ENCODE data around the gene EBI3.
"Not testable (repeated sequence)": the region's sequence is repeated elsewhere in the genome, so short reads cannot be mapped to it uniquely, and the experiment has no call there.

EBI3 gene

DNA sequence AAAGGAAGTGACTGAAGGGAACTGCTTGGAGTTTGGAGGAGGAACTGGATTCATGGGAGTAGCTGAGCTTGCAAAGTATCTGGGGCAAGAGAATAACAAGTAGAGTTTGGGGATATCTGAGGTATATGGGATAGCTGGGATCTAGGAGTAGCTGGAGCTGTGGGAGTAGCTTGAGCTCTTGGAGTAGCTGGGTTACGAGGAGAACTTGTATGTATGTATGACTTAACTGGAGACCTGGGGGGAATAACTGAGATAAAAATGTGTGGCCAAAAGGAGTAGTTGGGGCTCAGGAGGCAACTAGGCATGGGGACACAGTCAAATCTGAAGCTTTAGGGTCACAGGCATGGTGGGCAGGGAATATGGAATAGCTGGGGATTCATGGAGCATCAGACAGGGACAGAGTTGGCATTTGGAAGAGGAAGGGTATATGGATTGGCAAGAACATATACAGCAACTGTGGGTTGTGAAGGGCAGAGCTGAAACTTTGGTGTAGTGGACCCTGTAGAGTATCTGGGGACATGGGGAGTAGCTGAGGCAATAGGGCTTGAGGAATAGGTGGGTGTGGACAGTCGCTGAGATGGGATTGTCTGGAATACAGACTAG is 28.3 kb upstream of the EBI3 start:
- no peak for DNase-seq

DNA sequence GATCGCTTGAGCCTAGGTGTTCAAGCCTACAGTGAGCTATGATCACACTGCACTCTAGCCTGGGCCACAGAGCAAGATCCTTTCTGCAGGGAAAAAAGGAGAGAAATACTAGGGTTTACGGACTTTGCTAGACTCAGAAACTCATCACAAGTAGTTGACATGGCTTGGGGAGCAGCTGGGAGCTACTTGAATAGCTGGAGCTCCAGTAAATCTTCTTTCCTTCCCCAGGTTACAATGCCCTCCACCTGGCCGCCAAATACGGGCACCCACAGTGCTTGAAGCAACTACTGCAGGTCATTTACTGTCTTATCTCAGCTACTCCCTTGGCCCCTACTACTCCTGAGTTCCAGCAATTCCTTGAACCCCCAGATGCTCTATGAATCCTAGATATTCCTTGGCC is 27.5 kb upstream of the EBI3 start:
- DNase-seq, result no peak

DNA sequence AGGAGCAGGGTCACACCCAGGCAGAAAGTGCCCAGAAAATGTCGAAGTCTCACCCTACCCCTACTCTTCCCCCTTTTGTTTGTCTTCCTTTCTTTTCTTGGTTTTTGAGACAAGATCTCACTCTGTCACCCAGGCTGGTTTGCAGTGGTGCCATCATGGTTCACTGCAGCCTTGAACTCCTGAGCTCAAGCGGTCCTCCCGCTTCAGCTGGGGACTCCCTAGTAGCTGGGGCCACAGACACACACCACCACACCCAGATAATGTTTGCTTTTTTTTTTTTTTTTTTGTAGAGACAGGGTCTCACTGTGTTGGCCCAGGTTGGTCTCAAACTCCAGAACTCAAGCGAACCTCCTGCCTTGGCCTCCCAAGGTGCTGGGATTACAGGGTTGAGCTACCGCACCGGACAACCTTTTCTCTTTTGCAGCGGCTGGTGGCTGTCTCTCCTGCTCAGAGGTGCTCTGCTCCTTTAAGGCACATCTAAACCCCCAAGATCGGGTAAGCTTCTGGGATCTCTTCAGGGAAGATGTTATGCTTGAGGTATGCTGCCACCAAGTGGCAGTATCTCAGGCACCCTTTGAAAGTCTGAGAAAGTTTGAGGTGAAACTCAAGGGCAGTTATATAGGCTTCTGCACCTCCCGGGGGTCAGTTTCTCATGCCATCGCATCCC is 22.4 kb upstream of the EBI3 start:
- peak; percentile 41 for DNase-seq

DNA sequence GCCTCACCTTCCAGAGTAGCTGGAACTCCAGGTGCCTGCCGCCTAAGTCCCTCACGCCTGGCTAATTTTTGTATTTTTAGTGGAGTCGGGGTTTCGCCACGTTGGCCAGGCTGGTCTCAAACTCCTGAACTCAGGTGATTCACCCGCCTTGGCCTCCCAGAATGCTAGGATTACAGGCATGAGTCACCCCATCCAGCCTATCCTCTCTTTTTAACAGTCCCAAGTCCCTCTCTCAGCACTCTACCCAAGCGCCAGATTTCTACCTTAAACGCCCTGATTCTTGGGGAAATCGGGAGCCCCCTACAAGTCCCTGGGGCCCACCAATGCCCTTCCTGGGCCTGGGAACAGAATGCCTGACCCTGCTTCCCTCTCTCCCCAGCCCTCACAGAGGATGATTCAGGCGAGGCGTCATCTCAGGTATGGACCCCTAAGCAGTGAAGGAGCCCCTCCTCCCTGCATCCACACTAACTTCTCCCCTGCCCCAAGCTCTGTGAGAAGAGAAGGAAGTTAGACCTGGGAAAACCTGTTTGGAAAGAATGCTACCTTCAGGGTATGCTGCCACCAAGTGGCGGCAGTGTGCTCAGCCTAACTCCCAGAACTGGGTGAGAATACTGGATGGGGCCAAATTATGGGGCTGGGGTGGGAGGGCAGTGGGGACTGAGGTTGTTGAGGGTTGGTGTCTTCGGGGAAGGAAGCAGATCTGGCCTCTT is 20.8 kb upstream of the EBI3 start:
- peak; percentile 30 for DNase-seq

DNA sequence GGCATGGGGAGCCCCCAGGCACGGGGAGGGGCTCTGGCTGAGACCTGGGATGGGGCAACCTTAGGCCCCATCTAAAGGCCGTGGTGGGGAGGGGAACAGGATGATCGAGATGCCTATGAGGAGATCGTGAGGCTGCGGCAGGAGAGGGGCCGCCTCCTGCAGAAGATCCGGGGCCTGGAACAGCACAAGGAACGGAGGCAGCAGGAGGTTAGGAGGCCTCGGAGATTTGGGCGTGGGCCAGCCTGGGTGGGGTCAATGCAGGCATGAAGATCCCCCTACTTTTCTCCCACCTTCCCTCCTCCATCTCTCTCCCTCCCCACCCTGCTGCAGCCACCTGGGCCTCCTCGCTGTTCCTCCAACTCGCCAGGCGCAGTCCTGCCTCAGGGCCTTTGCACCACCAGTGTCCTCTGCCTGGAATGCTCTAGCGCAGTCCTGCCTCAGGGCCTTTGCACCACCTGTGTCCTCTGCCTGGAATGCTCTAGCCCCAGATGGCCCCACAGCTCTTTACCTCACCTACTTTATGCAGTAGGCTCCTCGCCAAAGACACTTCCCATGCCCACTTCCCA is 19.1 kb upstream of the EBI3 start:
- DNase-seq, result no peak

DNA sequence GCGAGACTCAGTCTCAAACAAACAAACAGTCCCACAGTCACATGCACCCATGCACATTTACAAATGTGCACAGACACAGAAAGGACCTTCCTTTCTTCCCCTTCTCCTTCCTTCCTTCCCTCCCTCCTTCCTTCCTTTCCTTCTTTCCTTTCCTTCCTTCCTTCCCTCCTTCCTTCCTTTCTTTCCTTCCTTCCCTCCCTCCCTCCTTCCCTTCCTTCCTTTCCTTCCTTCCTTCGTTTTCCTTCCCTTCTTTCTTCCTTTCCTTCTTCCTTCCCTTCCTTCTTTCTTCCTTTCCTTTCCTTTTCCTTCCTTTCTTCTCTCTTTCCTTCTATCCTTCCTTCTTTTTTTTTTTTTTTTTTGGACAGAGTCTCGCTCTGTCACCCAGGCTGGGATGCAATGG is 16.2 kb upstream of the EBI3 start:
- no peak for DNase-seq

DNA sequence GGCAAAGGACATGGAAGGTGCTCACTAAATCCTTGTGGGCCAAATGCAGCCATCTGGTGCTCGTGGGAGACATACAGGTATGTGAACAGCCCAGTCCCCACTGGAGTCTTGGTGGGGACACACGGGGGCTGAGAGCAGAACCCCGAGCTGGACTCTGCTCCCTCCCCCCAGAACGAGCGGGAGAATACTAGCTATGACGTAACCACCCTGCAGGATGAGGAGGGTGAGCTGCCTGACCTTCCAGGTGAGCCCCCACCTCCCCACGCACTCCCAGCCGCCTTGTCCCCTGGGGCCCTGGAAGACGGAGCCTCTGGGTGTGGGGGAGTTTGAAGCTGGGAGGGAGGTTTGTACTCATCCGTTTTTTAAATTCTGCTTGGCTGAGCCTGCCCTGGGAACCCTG is 13.5 kb upstream of the EBI3 start:
- no peak for DNase-seq

DNA sequence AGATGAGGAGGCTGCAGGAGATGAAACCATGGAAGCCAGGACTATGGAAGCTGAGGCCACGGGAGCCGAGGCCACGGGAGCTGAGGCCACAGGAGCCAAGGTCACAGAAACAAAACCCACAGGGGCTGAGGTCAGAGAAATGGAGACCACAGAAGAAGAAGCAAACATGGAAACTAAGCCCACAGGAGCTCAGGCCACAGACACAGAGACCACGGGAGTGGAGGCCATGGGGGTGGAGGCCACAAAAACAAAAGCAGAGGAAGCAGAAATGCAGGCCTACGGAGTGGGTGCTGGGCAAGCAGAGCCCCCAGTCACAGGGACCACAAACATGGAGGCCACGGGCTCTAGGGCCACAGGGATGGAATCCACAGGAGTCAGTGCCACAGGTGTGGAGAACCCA is 12.5 kb upstream of the EBI3 start:
- DNase-seq, result no peak

DNA sequence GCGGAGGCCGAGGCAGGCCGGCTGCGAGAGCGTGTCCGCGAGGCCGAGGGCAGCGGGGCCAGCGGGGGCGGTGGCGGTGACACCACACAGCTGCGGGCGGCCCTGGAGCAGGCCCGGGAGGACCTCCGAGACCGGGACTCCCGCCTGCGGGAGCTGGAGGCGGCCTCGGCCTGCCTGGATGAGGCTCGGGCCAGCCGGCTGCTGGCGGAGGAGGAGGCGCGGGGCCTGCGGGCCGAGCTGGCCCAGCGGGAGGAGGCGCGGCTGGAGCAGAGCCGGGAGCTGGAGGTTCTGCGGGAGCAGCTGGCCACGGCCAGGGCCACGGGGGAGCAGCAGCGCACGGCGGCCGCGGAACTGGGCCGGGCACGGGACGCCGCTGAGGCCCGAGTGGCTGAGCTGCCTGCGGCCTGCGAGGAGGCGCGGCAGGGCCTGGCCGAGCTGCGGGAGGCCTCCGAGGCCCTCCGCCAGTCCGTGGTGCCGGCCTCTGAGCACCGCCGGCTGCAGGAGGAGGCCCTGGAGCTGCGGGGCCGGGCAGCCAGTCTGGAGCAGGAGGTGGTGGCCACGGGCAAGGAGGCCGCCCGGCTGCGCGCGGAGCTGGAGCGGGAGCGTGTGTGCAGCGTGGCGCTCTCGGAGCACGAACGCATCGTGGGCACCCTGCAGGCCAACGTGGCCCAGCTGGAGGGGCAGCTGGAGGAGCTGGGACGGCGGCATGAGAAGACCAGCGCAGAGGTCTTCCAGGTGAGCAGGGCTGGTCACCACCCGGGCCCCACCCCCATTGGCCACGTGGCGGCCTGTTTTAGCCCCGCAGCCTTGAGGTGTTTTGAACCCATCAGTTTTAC is 11.7 kb upstream of the EBI3 start:
- no peak for DNase-seq

DNA sequence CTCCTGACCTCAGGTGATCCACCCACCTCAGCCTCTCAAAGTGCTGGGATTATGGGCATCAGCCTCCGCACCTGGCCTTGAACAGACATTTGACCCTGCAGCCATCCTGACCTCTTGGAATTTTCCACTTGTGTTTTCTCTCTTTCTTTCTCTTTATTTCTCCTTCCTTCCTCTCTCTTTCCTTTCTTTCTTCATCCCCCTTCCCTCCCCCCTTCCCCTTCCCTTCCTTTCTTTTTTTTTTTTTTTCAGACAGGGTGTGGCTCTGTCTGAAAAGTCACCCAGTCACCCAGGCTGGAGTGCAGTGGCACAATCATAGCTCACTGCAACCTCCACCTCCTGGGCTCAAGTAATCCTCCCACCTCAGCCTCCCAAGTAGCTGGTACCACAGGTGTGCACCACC is 10.8 kb upstream of the EBI3 start:
- not testable (repeated sequence) for DNase-seq

DNA sequence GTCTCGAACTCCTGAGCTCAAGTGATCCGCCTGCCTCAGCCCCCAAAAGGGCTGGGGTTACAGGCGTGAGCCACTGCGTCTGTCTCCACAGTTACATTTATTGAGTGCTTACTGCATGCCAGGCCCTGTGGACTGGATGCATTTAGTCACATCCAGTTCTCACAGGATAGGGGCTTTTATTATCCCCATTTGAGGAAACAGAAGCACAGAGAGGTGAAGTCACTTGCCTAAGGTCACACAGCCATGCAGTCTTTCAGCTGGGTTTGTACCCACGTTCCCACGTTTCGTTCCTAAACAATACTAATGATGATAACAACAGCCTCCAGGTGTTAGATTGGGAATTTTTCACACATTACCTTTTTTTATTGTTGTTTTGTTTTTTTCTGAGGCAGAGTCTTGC is 9.1 kb upstream of the EBI3 start:
- no peak for DNase-seq

DNA sequence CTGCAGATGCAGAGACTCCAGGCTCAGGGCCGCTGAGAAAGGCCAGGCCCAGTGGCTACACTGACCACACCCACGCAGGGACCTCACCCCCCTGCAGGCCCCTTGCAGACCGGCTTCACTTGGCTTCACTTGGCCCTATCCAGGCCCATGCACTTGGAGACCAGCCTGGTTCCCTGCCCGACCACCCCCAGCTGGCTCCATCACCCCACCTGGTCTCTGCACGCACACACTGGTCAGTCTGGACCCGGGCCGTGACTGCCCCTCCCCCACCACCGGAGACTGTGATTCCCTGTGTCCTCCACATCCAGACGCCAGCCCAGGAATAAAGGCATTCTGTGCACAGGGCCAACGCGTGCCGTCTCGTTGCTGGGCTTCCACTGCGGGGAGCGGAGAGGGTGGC is 4.9 kb upstream of the EBI3 start:
- DNase-seq, result no peak

DNA sequence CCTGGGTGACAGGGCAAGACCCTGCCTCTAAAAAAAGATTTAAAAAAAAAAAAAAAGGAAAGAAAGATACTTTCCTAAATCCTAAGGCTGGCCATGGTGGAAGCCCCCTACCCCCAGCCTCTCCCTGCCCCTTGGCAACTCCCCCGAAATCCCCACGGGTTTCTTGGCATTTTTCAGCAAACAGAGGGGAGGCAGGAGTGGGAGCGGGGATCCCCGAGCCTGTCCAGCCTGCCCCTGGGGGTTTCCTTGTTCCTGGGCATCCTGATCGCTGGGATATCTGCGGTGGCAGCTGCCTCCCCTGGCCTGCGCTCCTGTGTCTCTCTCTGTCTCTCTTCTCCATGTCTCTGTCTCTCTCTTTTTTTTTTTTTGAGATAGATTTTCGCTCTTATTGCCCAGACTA is 3.4 kb upstream of the EBI3 start:
- DNase-seq, result no peak

DNA sequence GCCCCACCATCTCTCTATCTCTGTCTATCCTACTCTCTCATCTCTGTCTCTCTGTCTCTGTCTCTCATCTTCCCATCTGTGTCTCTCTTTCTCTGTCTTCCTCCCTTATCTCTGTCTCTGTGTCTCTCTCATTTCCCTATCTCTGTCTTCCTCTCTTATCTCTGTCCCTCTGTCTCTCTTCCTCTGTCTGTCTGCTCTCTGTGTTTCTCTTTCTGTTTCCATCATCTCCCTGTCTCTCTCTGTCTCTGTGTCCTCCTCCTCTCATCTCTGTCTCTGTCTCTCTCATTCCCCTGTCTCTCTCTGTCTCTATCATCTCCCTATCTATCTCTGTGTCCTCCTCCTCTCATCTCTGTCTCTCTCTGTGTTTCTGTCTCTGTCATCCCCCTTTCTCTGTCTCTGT is 1.6 kb upstream of the EBI3 start:
- DNase-seq, result no peak

DNA sequence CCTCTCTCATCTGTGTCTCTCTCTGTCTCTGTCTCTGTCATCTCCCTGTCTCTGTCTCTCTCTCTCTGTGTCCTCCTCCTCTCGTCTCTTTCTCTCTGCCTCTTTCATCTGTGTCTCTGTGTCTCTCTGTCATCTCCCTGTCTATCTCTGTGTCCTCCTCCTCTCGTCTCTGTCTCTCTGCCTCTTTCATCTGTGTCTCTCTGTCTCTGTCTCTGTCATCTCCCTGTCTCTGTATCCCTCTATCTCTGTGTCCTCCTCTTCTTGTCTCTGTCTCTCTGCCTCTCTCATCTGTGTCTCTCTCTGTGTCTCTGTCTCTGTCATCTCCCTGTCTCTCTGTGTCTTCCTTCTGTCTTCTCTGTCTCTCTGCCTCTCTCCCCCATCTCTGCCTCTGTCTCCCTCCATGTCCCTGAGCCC is 551 bp upstream of the EBI3 start:
- no peak for DNase-seq

DNA sequence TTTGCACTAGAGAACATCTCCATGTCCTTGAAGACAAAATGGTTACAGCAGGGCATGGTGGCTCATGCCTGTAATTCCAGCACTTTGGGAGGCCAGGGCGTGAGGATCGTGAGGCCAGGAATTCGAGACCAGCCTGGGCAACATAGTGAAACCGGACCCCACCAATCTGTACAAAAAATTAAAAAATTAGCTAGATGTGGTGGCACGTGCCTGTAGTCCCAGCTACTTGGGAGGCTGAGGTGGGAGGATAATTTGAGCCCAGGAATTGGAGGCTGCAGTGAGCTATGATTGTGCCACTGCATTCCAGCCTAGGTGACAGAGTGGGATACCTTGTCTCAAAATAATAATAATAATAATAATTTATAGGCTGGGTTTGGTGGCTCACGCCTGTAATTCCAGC is 914 bp downstream of the EBI3 start:
- not testable (repeated sequence) for DNase-seq

DNA sequence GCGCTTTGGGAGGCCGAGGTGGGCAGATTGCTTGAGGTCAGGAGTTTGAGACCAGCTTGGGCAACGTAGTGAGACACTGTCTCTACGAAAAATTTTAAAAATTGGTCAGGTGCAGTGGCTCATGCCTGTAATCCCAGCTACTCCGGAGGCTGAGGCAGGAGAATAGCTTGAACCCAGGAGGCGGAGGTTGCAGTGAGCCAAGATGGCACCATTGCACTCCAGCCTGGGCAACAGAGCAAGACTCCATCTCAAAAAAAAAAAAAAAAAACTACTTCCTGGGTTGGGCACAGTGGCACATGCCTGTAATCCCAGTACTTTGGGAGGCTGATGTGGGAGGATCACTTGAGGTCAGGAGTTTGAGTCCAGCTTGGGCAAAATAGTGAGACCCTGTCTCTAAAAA is 2.2 kb downstream of the EBI3 start:
- not testable (repeated sequence) for DNase-seq

DNA sequence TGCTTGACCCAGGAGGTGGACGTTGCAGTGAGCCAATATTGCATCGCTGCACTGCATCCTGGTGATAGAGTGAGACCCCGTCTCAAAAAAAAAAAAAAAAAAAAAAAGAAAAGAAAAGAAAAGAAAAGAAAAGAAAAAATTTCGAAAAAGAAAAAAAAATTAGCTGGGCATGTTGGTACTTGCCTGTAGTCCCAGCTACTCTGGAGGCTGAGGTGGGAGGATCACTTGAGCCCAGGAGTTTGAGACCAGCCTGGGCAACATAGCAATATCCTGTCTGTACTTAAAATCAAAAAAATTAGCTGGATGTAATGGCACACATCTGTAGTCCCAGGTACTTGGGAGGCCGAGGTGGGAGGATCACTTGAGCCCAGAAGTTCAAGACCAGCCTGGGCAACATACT is 2.8 kb downstream of the EBI3 start:
- DNase-seq, result not testable (repeated sequence)

DNA sequence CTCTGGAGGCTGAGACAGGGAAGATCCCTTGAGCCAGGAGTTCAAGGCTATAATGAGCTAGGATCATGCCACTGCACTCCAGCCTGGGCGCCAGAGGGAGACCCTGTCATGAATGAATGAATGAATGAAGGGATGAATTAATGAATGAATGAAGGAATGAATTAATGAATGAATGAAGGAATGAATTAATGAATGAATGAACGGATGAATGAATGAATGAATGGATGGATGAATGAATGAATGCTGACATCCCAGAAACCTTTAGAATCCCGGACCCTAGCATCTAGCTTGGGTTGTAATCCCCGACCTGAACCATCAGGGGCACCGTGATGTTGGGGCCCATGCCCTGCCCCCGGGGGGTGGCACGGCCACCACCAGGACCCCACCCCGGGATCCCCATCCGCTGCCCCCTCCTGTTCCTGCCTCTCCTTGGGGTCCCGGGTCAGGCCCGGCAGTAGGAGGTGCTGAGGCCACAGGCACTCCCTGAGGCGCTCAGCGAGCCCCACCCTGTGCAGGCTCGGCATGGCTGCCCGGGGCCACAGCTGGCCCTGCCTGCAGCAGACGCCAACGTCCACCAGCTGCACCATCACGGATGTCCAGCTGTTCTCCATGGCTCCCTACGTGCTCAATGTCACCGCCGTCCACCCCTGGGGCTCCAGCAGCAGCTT is 3.4 kb downstream of the EBI3 start:
- DNase-seq, result no peak

DNA sequence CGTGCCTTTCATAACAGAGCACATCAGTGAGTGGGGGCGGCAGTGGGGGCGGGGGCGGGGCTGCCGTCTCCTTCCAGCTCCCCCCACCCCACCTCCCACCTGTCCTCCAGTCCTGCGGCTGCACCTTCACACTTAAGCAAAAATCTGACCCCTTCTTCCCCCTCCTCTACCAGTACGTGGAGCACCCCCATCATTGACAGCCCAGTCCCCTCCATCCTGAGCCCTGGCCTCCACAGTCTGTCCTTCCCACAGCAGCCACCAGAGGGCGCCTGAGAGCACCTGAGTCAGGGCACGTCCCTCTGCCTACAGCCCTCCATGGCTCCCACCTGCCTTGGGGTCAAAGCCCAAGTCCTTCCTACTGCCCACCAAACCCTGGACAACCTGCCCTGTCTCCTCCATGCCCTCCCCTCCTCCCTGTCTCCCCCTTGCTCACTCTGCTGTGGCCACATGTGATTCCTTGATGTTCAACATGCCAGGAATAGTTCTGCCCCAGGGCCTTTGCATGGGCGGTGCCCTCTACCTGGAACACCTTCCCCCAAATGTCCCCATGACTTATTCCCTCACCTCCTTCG is 4.0 kb downstream of the EBI3 start:
- DNase-seq, result no peak

DNA sequence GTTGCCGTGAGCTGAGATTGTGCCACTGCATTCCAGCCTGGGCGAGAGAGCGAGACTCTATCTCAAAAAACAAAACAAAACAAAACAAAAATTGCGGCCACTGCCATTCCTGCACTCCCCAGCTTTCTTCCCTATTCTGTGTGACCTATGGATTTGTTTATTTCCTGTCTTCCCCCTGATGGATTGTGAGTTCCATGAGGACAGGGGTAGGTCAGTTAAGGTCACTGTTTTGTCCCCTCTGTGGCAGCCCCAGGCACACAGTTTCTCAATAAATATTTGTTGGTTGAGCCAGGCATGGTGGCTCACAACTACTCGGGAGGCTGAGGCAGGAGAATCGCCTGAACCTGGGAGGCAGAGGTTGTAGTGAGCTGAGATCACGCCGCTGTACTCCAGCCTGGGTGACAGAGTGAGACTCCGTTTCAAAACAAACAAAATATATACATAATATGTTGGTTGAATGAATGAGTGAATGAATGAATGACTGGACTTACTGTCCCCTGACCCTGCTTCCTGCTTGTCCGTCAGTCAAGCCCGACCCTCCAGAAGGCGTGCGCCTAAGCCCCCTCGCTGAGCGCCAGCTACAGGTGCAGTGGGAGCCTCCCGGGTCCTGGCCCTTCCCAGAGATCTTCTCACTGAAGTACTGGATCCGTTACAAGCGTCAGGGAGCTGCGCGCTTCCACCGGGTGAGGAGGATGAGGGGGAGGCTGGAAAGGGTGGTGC is 5.0 kb downstream of the EBI3 start:
- no peak for DNase-seq
